HG02678 (cell line): ENCODE results near the gene PLGRKT.
"Not testable (repeated sequence)": the region's sequence is repeated elsewhere in the genome, so short reads cannot be mapped to it uniquely, and the experiment has no call there.

Experiments
- ATAC-seq: cut with Tn5 transposase; IDR thresholded peaks from one replicate; pipeline ENCODE4 v1.9.1; 2021; ENCODE audit warnings: mild to moderate bottlenecking, moderate library complexity; ENCODE audit not compliant: unreplicated experiment

Gene PLGRKT

GRCh38 chr9:5321601-5322000 lies 116.1 kb downstream of the PLGRKT start:
- not testable (repeated sequence) for ATAC-seq

- ATAC-seq, result no peak
Measured at GRCh38 chr9:5321058-5321457, 116.7 kb downstream of the PLGRKT start.

- not testable (repeated sequence) for ATAC-seq
Measured at GRCh38 chr9:5316406-5316805, 121.3 kb downstream of the PLGRKT start.

GRCh38 chr9:5315187-5315923 lies 122.4 kb downstream of the PLGRKT start:
- ATAC-seq, result no peak

- no peak for ATAC-seq
Measured at GRCh38 chr9:5310851-5311250, 126.9 kb downstream of the PLGRKT start.
